OCI-LY7 (cell line): ENCODE data around the gene PVALEF.

ENCODE experiments used
- EZH2phosphoT487 ChIP-seq: fragments of 200-600 bp; sonication (generic); IDR thresholded peaks from 2 replicates; pipeline ENCODE4 v1.6.1; 2018; ENCODE audit warnings: low read depth, borderline replicate concordance, mild to moderate bottlenecking, mixed run types, antibody characterized with exemption, low read length, moderate library complexity, mixed read lengths
- TF ChIP-seq, protein P1 (sequence below): fragments of 200-600 bp; sonication (generic); conservative IDR thresholded peaks from 2 replicates; pipeline ENCODE4 v1.5.1; 2014; ENCODE audit warnings: mild to moderate bottlenecking, antibody characterized with exemption, low read length, moderate library complexity, mixed read lengths

DNA sequence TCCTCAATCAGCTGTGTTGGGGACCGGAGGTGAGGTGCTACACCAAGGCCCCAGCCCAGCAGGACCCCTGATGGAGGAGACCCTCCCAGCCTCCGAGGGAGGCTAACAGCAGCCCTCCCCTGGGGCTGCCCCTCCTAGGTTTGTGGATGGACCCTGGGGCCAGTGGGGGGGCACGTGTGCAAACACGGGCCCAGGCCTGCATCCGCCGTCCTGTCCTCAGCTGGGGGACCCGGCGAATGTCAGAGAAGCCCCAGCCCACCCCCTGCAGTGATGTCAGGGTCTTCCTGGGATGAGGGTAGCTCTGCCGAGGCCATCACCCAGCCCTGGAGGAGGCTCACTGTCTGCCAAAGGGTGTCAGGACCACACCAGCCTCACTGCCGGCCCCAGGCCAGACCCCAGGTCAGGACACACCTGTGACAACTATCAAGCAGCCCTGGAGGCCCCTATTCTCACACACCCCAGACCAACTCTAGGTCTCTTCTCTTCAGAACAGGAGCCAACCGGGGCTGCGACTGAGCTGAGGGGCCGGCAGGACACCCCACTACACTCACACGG is 30.7 kb downstream of the PVALEF start:
- TF ChIP-seq, protein P1, sequence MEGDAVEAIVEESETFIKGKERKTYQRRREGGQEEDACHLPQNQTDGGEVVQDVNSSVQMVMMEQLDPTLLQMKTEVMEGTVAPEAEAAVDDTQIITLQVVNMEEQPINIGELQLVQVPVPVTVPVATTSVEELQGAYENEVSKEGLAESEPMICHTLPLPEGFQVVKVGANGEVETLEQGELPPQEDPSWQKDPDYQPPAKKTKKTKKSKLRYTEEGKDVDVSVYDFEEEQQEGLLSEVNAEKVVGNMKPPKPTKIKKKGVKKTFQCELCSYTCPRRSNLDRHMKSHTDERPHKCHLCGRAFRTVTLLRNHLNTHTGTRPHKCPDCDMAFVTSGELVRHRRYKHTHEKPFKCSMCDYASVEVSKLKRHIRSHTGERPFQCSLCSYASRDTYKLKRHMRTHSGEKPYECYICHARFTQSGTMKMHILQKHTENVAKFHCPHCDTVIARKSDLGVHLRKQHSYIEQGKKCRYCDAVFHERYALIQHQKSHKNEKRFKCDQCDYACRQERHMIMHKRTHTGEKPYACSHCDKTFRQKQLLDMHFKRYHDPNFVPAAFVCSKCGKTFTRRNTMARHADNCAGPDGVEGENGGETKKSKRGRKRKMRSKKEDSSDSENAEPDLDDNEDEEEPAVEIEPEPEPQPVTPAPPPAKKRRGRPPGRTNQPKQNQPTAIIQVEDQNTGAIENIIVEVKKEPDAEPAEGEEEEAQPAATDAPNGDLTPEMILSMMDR, result no peak
- no peak for TF ChIP-seq EZH2phosphoT487
